OCI-LY3 (cell line): ENCODE measurements around the gene ASCC1.

Experiments used
- EZH2phosphoT487 ChIP-seq: fragments of 200-600 bp; shearing (Covaris generic); IDR thresholded peaks from 2 replicates; pipeline ENCODE4 v1.6.1; 2018; ENCODE audit warnings: antibody characterized with exemption, mixed run types, low read depth
- TF ChIP-seq, protein P1 (sequence below): fragments of 200-600, 300-600 bp; sonication (generic); IDR thresholded peaks from 2 replicates; pipeline ENCODE4 v1.5.1; 2014; ENCODE audit warnings: antibody characterized with exemption, low read length, low read depth

DNA sequence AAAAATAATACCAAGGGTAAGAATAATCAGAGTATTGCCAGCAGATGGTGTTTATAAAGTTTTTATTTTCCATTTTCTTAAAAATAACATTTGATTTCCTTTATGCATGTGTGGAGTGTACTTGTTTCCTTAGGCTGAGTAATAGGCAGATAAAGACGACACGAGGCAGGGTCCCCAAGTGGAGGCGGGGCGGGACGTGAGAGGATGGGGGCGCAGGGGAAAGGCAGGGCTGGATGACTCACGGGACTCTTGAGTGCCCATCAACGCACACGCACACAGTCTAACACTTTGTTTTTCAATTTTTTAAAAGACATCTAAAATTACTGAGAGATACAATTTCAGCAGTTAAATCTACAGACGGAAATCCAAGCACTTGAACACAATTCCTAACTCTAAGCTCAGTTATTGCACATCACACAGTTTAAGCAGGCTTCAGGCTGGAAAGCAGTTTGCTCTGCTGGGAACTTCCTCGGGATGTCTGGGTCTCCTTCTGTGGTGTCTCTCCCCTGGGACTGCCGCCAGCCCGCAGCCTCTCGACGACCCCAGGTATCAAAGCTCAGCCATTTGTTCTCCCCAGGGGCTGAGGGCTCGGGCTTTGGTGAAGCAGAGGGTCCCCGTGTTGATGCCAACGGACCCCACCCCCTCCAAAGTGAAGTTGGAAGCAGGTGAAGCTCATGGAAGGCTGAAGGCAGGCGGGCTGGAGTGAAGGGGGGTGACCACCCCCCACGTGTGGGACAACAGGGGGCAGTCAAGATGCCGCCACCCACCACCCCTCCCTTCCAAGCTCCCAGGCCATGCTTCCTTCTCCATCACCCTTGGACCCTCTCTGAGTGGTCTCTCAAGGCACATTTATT lies 156.9 kb downstream of the ASCC1 start:
- TF ChIP-seq, protein P1, sequence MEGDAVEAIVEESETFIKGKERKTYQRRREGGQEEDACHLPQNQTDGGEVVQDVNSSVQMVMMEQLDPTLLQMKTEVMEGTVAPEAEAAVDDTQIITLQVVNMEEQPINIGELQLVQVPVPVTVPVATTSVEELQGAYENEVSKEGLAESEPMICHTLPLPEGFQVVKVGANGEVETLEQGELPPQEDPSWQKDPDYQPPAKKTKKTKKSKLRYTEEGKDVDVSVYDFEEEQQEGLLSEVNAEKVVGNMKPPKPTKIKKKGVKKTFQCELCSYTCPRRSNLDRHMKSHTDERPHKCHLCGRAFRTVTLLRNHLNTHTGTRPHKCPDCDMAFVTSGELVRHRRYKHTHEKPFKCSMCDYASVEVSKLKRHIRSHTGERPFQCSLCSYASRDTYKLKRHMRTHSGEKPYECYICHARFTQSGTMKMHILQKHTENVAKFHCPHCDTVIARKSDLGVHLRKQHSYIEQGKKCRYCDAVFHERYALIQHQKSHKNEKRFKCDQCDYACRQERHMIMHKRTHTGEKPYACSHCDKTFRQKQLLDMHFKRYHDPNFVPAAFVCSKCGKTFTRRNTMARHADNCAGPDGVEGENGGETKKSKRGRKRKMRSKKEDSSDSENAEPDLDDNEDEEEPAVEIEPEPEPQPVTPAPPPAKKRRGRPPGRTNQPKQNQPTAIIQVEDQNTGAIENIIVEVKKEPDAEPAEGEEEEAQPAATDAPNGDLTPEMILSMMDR, result no peak
- TF ChIP-seq EZH2phosphoT487, result no peak
